ENCODE data around the gene FOXL3.
"Not testable (repeated sequence)": the region's sequence is repeated elsewhere in the genome, so short reads cannot be mapped to it uniquely, and the experiment has no call there.

The FOXL3 gene

DNA sequence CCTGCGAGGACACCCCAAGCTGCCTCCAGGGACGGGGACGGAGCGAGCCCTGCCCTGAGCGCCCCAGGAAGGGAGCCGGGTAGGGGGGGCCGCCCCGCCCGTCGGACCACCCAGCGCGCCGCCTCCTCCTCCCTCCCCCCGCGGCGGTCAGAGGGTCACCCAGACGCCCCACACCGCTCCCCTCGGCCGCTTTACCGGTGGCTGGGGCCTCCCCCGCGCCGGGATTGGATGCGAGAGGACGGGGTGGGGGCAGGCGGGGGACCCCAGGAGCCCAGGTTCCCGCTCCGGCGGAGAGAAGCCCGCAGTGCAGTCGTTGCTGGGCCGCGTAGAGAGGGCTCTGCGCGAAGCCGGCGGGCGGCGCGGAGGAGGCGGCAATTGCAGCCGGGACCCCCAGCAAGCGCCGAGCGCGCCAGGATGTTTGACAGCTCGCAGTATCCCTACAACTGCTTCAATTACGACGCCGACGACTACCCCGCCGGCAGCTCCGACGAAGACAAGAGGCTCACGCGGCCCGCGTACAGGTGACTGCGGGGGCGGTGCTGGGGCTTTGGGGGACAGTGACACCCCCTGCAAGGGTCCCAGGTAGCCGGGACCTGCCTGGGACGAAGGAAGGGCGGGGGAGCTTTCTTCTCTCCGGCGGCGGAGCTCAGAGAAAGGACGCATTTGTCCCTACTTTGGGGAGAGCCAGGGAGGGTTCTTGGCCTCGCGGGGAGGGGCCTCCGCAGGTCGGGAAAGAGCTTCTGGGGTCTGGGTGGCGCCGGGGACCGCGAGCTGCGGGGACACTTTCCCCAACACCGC, at the start of gene FOXL3:
TSS of gene FOXL3 (plus strand) at position 415 of the 798 bp plus-strand sequence. CDS start at position 415, 0 bp downstream.
- no peak within 1 kb of the TSS for H3K4me3 ChIP-seq (ENCODE audit: low read depth, low read length)
- DNase-seq (ENCODE audit: low read depth) = no peak
- in situ Hi-C loops (cut with HindIII; ENCODE audit: low sequenced_read_pairs) = no loop called here
- TF ChIP-seq, protein P1, sequence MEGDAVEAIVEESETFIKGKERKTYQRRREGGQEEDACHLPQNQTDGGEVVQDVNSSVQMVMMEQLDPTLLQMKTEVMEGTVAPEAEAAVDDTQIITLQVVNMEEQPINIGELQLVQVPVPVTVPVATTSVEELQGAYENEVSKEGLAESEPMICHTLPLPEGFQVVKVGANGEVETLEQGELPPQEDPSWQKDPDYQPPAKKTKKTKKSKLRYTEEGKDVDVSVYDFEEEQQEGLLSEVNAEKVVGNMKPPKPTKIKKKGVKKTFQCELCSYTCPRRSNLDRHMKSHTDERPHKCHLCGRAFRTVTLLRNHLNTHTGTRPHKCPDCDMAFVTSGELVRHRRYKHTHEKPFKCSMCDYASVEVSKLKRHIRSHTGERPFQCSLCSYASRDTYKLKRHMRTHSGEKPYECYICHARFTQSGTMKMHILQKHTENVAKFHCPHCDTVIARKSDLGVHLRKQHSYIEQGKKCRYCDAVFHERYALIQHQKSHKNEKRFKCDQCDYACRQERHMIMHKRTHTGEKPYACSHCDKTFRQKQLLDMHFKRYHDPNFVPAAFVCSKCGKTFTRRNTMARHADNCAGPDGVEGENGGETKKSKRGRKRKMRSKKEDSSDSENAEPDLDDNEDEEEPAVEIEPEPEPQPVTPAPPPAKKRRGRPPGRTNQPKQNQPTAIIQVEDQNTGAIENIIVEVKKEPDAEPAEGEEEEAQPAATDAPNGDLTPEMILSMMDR (IDR thresholded peaks at IDR 0.05; ENCODE audit: low read depth, low read length, missing control alignments) = no peak

DNA sequence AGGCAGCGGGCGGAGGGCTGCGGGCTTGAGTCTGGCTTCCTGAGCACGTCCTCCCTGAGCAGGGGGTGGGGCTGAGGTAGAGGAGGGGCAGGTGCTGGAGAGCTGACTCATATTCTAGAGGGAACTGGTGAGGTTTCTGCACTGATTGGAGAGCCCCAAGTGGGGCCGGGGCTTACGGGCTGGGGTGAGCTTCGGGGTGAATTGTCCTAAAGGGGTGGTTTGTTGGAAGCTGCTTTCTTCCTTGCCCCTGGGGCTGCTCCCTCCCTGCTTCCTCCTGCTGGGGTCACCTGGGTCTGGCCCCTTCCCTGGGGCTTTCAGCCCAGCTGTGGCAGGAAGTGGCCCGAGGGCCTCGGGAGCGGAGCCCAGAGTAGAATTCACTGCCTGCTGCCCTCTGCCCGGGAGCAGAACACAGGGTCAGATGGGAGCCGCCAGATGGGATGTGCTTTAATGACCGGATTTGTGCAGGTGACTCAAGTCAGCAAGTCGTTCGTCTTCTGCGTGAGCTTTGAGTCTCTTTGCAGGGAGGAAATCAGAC, 49.0 kb upstream of the FOXL3 start:
- no peak for DNase-seq (ENCODE audit: low read depth)
- in situ Hi-C loops (cut with HindIII; ENCODE audit: low sequenced_read_pairs) = no loop called here
- no peak overlapping the region for H3K4me3 ChIP-seq (ENCODE audit: low read depth, low read length)
- TF ChIP-seq, protein P1 (IDR thresholded peaks at IDR 0.05; ENCODE audit: low read depth, low read length, missing control alignments) = no peak

DNA sequence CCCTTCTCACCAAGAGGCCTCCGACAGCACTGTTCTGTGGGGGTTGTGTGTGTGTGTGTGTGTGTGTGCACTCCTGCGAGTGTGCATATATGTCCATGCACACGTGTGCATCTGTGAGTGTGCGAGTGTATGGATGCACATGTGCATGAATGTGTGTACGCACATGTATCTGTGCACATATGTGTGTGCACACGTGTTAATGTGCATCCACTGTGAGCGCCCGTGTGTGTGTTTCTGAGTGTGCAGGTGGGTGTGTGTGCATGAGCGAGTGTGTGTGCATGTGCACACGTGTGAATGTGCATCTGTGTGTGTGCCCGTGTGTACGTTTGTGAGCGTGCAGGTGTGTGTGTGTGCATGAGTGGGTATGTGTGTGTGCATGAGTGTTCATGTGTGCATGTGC, 48.5 kb upstream of the FOXL3 start:
- in situ Hi-C loops (cut with HindIII; ENCODE audit: low sequenced_read_pairs) = no loop called here
- H3K4me3 ChIP-seq (ENCODE audit: low read depth, low read length) = no peak overlapping the region
- DNase-seq (ENCODE audit: low read depth) = no peak
- TF ChIP-seq, protein P1 (IDR thresholded peaks at IDR 0.05; ENCODE audit: low read depth, low read length, missing control alignments) = no peak

DNA sequence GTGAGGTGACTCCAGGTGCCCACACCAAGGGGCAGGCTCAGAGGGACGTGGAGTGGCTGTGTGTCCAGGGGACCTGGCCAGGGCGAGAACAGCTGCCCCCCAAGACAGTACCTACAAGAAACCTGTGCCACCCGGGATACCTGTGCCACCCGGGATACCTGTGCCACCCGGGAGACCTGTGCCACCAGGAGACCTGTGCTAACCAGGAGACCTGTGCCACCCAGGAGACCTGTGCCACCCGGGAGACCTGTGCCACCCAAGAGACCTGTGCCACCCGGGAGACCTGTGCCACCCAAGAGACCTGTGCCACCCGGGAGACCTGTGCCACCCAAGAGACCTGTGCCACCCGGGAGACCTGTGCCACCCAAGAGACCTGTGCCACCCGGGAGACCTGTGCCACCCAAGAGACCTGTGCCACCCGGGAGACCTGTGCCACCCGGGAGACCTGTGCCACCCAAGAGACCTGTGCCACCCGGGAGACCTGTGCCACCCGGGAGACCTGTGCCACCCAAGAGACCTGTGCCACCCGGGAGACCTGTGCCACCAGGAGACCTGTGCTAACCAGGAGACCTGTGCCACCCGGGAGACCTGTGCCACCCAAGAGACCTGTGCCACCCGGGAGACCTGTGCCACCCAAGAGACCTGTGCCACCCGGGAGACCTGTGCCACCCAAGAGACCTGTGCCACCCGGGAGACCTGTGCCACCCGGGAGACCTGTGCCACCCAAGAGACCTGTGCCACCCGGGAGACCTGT, 47.0 kb upstream of the FOXL3 start:
- in situ Hi-C loops (cut with HindIII; ENCODE audit: low sequenced_read_pairs); DNase-seq (ENCODE audit: low read depth); H3K4me3 ChIP-seq (ENCODE audit: low read depth, low read length): not testable (repeated sequence)

DNA sequence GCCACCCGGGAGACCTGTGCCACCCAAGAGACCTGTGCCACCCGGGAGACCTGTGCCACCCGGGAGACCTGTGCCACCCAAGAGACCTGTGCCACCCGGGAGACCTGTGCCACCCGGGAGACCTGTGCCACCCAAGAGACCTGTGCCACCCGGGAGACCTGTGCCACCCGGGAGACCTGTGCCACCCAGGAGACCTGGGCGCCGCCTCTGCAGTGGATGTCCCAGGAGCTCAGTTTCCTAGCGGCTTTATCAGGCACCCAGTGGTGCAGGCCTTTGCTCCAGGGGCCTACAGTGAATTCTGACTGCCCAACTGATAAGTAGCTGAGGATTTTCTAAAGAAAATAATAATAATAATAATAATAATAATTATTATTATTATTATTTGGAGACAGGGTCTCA, 46.4 kb upstream of the FOXL3 start:
- H3K4me3 ChIP-seq (ENCODE audit: low read depth, low read length); DNase-seq (ENCODE audit: low read depth); in situ Hi-C loops (cut with HindIII; ENCODE audit: low sequenced_read_pairs): not testable (repeated sequence)

DNA sequence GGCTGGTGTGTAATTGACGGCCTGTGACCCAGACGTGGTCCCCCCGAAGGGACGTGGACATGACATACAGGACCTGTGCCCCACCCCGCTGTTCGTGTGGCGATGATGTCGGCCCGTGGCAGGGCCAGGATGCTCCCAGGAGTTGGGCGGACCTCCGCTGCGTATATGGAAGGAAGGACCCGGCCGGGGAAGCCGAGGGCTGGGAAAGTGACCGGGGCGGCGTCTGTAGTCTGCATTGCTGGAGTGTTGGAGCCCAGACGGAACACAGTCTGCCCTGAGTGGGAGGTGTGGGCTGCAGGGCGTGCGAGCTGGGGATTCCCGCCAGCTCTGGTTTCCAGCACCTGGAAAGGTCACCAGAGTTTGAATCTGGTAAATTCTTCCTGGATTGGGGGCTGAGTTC, 45.0 kb upstream of the FOXL3 start:
- DNase-seq (ENCODE audit: low read depth) = no peak
- in situ Hi-C loops (cut with HindIII; ENCODE audit: low sequenced_read_pairs) = no loop called here
- TF ChIP-seq, protein P1 (IDR thresholded peaks at IDR 0.05; ENCODE audit: low read depth, low read length, missing control alignments) = no peak
- no peak overlapping the region for H3K4me3 ChIP-seq (ENCODE audit: low read depth, low read length)

DNA sequence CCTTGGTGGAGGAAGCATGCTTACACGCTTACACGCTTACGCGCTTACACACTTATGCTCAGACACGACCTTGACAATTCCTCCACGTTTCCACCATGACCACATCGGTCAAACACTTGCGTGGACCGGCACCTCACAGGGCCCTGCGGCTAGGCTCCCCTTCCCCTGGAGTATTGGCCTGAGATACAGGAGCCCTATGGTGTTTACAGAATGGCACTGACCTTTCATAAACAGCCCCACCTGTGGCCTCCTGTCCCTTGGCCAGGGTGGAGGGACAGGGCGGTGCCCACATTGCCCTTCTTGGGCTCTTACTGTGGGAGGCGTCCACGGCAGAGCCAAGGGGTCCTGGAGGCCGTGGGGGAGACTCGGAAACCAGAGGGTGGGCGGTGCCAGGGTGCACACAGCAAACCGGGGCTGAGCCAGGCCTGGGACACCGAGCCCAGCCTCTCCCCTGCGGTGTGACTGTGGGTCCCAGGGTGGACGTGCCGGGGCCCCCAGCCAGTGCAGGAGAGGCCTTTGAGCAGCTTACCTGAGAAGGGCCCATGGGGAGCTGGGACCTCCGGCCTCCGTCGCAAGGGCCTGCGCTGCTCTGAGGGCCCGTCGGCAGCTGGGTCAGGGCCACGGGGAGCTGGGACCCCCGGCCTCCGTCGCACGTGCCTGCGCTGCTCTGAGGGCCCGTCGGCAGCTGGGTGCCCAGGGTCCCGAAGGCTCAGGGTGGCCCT, 44.2 kb upstream of the FOXL3 start:
- no peak overlapping the region for H3K4me3 ChIP-seq (ENCODE audit: low read depth, low read length)
- in situ Hi-C loops (cut with HindIII; ENCODE audit: low sequenced_read_pairs) = no loop called here
- no peak for DNase-seq (ENCODE audit: low read depth)
- TF ChIP-seq, protein P1 (IDR thresholded peaks at IDR 0.05; ENCODE audit: low read depth, low read length, missing control alignments) = no peak
